NT2/D1 (cell line): ENCODE data around the gene XYLT1.

Experiments
- SUZ12 ChIP-seq: IDR thresholded peaks from 2 replicates; pipeline ENCODE4 v1.6.1; 2011; ENCODE audit not compliant: insufficient read length, insufficient read depth; ENCODE audit errors: extremely low read depth
- YY1 ChIP-seq: IDR thresholded peaks from 2 replicates; pipeline ENCODE4 v1.6.1; 2011; ENCODE audit not compliant: insufficient read length, insufficient read depth
- ZNF274 ChIP-seq: IDR thresholded peaks from 2 replicates; pipeline ENCODE4 v1.6.1; 2011; ENCODE audit warnings: mild to moderate bottlenecking, low read depth, low read length

DNA sequence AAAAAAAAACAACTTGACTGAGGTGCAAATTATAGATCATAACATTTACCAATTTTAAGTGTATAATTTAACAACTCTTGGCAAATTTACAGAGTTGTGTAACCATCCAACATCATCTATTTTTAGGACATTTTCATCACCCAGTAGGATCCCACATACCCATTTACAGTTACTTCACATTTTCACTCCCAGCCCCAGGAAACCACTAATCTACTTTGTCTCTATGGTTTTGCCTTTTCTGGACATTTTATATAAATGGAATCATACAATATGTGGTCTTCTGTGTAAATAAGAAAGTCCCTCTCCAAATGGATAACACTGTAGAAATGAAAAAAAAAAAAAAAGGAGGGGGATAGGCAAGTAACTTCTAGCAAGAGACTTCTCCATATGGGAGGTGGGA, 26.1 kb upstream of the XYLT1 start:
- no peak for TF ChIP-seq ZNF274
- no peak for TF ChIP-seq SUZ12
- TF ChIP-seq YY1, result no peak
